H1 (cell line): Measurements from ENCODE around the gene GPR180. TPM values are rescaled to one million over a fixed set of nuclear protein-coding genes. Genes with fewer than 3 reads are reported as not detected.

Source experiments
- CTCF ChIA-PET: fragments of 300-600 bp; sonication (Branson Sonifier 250); formaldehyde crosslinking; loops from one replicate; lab custom pipeline; 2021; ENCODE audit not compliant: partially characterized antibody; lab: Charles Lee
- POLR2A ChIA-PET: fragments of 300-600 bp; sonication (Branson Sonifier 250); formaldehyde crosslinking; loops from one replicate; lab custom pipeline; 2021; ENCODE audit warnings: inconsistent platforms; ENCODE audit not compliant: partially characterized antibody; lab: Charles Lee
- DNase-seq, 2 experiments: peaks; one replicate each; pipeline versions ENCODE4 v3.0.0 to v3.0.0-alpha.2; 2010 to 2022; ENCODE audit warnings: low spot score in 2 of 2, low read depth in 1 of 2, mixed read lengths in 1 of 2
- FAIRE-seq: peaks from 2 replicates; lab custom pipeline; 2011; peaks lifted over from hg19 to GRCh38; lab: Jason Lieb, UNC
- H2AFZ ChIP-seq: 2 replicates; pipeline ENCODE4 v1.8.1; 2012; ENCODE audit warnings: low read length, inconsistent platforms
- H2AK5ac ChIP-seq: 2 replicates; pipeline ENCODE4 v1.6.1; 2013; ENCODE audit warnings: low read depth, low read length
- H2BK120ac ChIP-seq: replicated peaks from 2 replicates; pipeline ENCODE3; 2013; ENCODE audit warnings: low read depth, low read length, inconsistent platforms
- H2BK12ac ChIP-seq: 2 replicates; pipeline ENCODE4 v1.6.1; 2013; ENCODE audit warnings: low read depth, low read length
- H2BK15ac ChIP-seq: 2 replicates; pipeline ENCODE4 v1.6.1; 2013; ENCODE audit warnings: low read length
- H2BK20ac ChIP-seq: 2 replicates; pipeline ENCODE4 v1.6.1; 2013; ENCODE audit warnings: low read length
- H2BK5ac ChIP-seq: 2 replicates; pipeline ENCODE4 v1.6.1; 2013; ENCODE audit warnings: low read depth, low read length
- H3K14ac ChIP-seq: 2 replicates; pipeline ENCODE4 v1.6.1; 2013; ENCODE audit warnings: inconsistent platforms; ENCODE audit not compliant: insufficient read length
- H3K18ac ChIP-seq: 2 replicates; pipeline ENCODE4 v1.6.1; 2013; ENCODE audit warnings: low read length; ENCODE audit errors: extremely low read depth
- H3K23ac ChIP-seq: 2 replicates; pipeline ENCODE4 v1.6.1; 2013; ENCODE audit warnings: inconsistent platforms; ENCODE audit not compliant: insufficient read length
- H3K23me2 ChIP-seq: 2 replicates; pipeline ENCODE4 v1.6.1; 2013; ENCODE audit warnings: low read depth, low read length
- H3K27ac ChIP-seq: 2 replicates; pipeline ENCODE4 v1.6.1; 2011; ENCODE audit warnings: low read depth, low read length, inconsistent platforms
- H3K27me3 ChIP-seq, 4 experiments: replicated peaks in 1 of 4; 1 replicate in 1 of 4; 2 replicates in 3 of 4; pipeline versions ENCODE4 v1.6.1 to v1.8.1; 2011 to 2013; ENCODE audit warnings: low read length in 3 of 4, mild to moderate bottlenecking in 3 of 4, inconsistent platforms in 2 of 4, mixed read lengths in 2 of 4, moderate library complexity in 1 of 4; ENCODE audit not compliant: control insufficient read depth in 3 of 4, insufficient read depth in 3 of 4; ENCODE audit errors: extremely low read depth in 1 of 4
- H3K36me3 ChIP-seq, 4 experiments: 2 replicates each; pipeline versions ENCODE4 v1.6.1 to v1.8.1; 2011 to 2013; ENCODE audit warnings: mild to moderate bottlenecking in 4 of 4, low read length in 3 of 4, moderate library complexity in 2 of 4, control low read depth in 1 of 4, inconsistent platforms in 1 of 4; ENCODE audit not compliant: insufficient read depth in 4 of 4, control insufficient read depth in 2 of 4
- H3K4ac ChIP-seq: replicated peaks from 2 replicates; pipeline ENCODE3; 2013; ENCODE audit warnings: low read length, low read depth, mixed read lengths, inconsistent platforms; ENCODE audit not compliant: insufficient read length
- H3K4me1 ChIP-seq, 4 experiments: replicated peaks in 1 of 4; 1 replicate in 1 of 4; 2 replicates in 3 of 4; pipeline versions ENCODE4 v1.6.1 to v1.8.1; 2011 to 2013; ENCODE audit warnings: low read length in 3 of 4, inconsistent platforms in 2 of 4, mixed read lengths in 1 of 4; ENCODE audit not compliant: insufficient read depth in 4 of 4, control insufficient read depth in 3 of 4
- H3K4me2 ChIP-seq, 2 experiments: 2 replicates each; pipeline versions ENCODE4 v1.6.1 to v1.8.1; 2011 to 2013; ENCODE audit warnings: low read depth in 2 of 2, low read length in 2 of 2, control low read depth in 1 of 2, inconsistent platforms in 1 of 2, mild to moderate bottlenecking in 1 of 2; ENCODE audit not compliant: insufficient read depth in 1 of 2
- H3K4me3 ChIP-seq, 4 experiments: fragments of 200-600, 300-600 bp in 1 of 4; sonication (generic), shearing (Covaris generic), sonication (Bioruptor Twin) in 1 of 4; 2 replicates each; pipeline versions ENCODE4 v1.5.1 to v1.8.1; 2011 to 2016; ENCODE audit warnings: low read length in 4 of 4, low read depth in 3 of 4, control low read depth in 2 of 4, inconsistent platforms in 2 of 4, mild to moderate bottlenecking in 2 of 4, mixed read lengths in 1 of 4, moderate library complexity in 1 of 4; ENCODE audit not compliant: insufficient read depth in 2 of 4; ENCODE audit errors: extremely low read depth in 1 of 4
- H3K56ac ChIP-seq: replicated peaks from 2 replicates; pipeline ENCODE3; 2013; ENCODE audit warnings: low read depth, mild to moderate bottlenecking, mixed read lengths, low read length, inconsistent platforms; ENCODE audit not compliant: insufficient read length
- H3K79me1 ChIP-seq: 2 replicates; pipeline ENCODE4 v1.6.1; 2013; ENCODE audit warnings: low read depth, low read length, control low read depth
- H3K79me2 ChIP-seq, 2 experiments: 2 replicates each; pipeline versions ENCODE4 v1.6.1 to v1.8.1; 2012 to 2013; ENCODE audit warnings: low read length in 2 of 2, mild to moderate bottlenecking in 2 of 2, inconsistent platforms in 1 of 2; ENCODE audit not compliant: insufficient read depth in 2 of 2, control insufficient read depth in 1 of 2
- H3K9ac ChIP-seq, 4 experiments: replicated peaks in 1 of 4; 1 replicate in 1 of 4; 2 replicates in 3 of 4; pipeline versions ENCODE4 v1.6.1 to v1.8.1; 2011 to 2013; ENCODE audit warnings: low read depth in 3 of 4, low read length in 3 of 4, control low read depth in 2 of 4, mild to moderate bottlenecking in 2 of 4, moderate library complexity in 2 of 4, inconsistent platforms in 1 of 4; ENCODE audit errors: extremely low read depth in 1 of 4
- H3K9me3 ChIP-seq, 2 experiments: 2 replicates each; pipeline versions ENCODE4 v1.6.1 to v1.8.1; 2012 to 2013; ENCODE audit warnings: mild to moderate bottlenecking in 2 of 2, moderate library complexity in 2 of 2, control low read depth in 1 of 2, inconsistent platforms in 1 of 2, low read depth in 1 of 2, low read length in 1 of 2, mixed read lengths in 1 of 2; ENCODE audit not compliant: insufficient read depth in 2 of 2
- H4K20me1 ChIP-seq, 2 experiments: replicated peaks in 1 of 2; 2 replicates each; pipeline versions ENCODE3 to v1.8.1; 2011 to 2013; ENCODE audit warnings: inconsistent platforms in 2 of 2, low read length in 2 of 2, mild to moderate bottlenecking in 1 of 2; ENCODE audit not compliant: insufficient read depth in 2 of 2, control insufficient read depth in 1 of 2
- H4K5ac ChIP-seq: 2 replicates; pipeline ENCODE4 v1.6.1; 2013; ENCODE audit warnings: low read length, low read depth, mixed read lengths, inconsistent platforms; ENCODE audit not compliant: insufficient read length
- H4K8ac ChIP-seq: 2 replicates; pipeline ENCODE4 v1.8.0; 2013; ENCODE audit warnings: mild to moderate bottlenecking, moderate library complexity, low read length, inconsistent platforms; ENCODE audit not compliant: insufficient read depth; ENCODE audit errors: extremely low read depth
- H4K91ac ChIP-seq: replicated peaks from 2 replicates; pipeline ENCODE3; 2013; ENCODE audit warnings: low read length, mixed read lengths, inconsistent platforms; ENCODE audit not compliant: insufficient read length
- BCL11A ChIP-seq, 2 experiments: IDR thresholded peaks; one replicate each; pipeline ENCODE4 v1.6.1; 2011; ENCODE audit warnings: low read depth in 2 of 2, low read length in 2 of 2, mild to moderate bottlenecking in 2 of 2
- CBX5 ChIP-seq: fragments of 300-800, 300-1000 bp; sonication (generic); IDR thresholded peaks from 2 replicates; pipeline ENCODE4 v1.7.1; 2016; ENCODE audit warnings: antibody characterized with exemption, low read length, low read depth
- SP1 ChIP-seq: IDR thresholded peaks from 2 replicates; pipeline ENCODE4 v1.6.1; 2011; ENCODE audit warnings: low read depth, low read length
- WGBS, 2 experiments: shearing (Covaris generic) in 1 of 2; methylation state at CpG; one replicate each; pipeline versions ENCODE4 v1.1.6 to v1.1.7; 2013 to 2015; ENCODE audit warnings: low lambda C conversion rate in 2 of 2, mixed read lengths in 2 of 2, inconsistent platforms in 1 of 2, low coverage in 1 of 2, missing lambda C conversion rate in 1 of 2; ENCODE audit not compliant: insufficient replicate concordance in 2 of 2, insufficient coverage in 1 of 2, insufficient read length in 1 of 2; ENCODE audit errors: extremely low coverage in 1 of 2, missing lambda C conversion rate in 1 of 2; 5-methylcytosine and 5-hydroxymethylcytosine counted together
- polyA plus RNA-seq, 7 experiments: library from polyadenylated mRNA; depleted of rRNA in 3 of 7; stranded (reverse) in 5 of 7; unstranded in 2 of 7; fragments of >200 nt in 5 of 7; fragments of 200-250 nt in 2 of 7; gene quantifications; 1 replicate in 5 of 7; 2 replicates in 1 of 7; 4 replicates in 1 of 7; pipeline versions ENCODE4 v1.2.1 to v1.2.3, GENCODE V29; 2011 to 2013; ENCODE audit warnings: missing spikeins in 2 of 7, mixed read lengths in 2 of 7
- total RNA-seq: library from RNA; stranded (reverse); fragmentation: NEBNext Ultra II Directional; extraction: Animal tissue kit (Norgen Biotek cat#: 25700); gene quantifications from 2 replicates; pipeline ENCODE4 v1.2.1, GENCODE V29; 2021

Gene GPR180
- total and polyA plus RNA-seq, 2 of the 8 experiments (the other 6 are each of a cell fraction or from before 2014, with no cell fraction given) = 1.8 to 4.8 TPM

GRCh38 chr13:94656766-94657165, 55.1 kb downstream of the GPR180 start:
- Histone ChIP-seq H3K79me2 (no peaks in the 10 kb centered on the region), H3K14ac (no peak overlapping the region), H3K4ac (no peak overlapping the region), H2AFZ (no peak overlapping the region), H4K8ac (no peak overlapping the region), H3K27me3 (no peaks in the 10 kb centered on the region), H4K91ac (no peak overlapping the region), H3K9ac (no peak overlapping the region), H3K4me2 (0 out of 4 replicates have a peak overlapping the region, but pooled peaks of 1 of the 2 experiments have one; percentile 8), H2AK5ac (no peak overlapping the region), H2BK20ac (no peak overlapping the region), H3K23me2 (no peaks in the 10 kb centered on the region), H3K4me1 (peaks cover 0 to 7% (median 5%) of the 10 kb centered on the region in 4 experiments; a peak in 4 of 7 replicates), H3K79me1 (no peaks in the 10 kb centered on the region), H2BK12ac (no peak overlapping the region), H3K27ac (no peak overlapping the region), H2BK120ac (no peak overlapping the region), H3K36me3 (no peaks in the 10 kb centered on the region), H2BK5ac (no peak overlapping the region), H2BK15ac (no peak overlapping the region), H3K9me3 (no peaks in the 10 kb centered on the region), H4K20me1 (no peaks in the 10 kb centered on the region), H3K4me3 (no peak overlapping the region), H3K56ac (no peak overlapping the region), H3K23ac (no peak overlapping the region), H3K18ac (no peak overlapping the region), H4K5ac (no peak overlapping the region)
- POLR2A ChIA-PET = no interaction called here
- CTCF ChIA-PET = interaction anchor here (1.4 to 1.5 kb wide), 2 partner anchors 11 to 39 kb away, joined by 3 read pairs; no protein-coding TSS in a partner anchor
- no peak for DNase-seq
- no peak for FAIRE-seq
- TF ChIP-seq CBX5 (no peak), SP1 (no peak), BCL11A (IDR thresholded peaks at IDR 0.05; ENCODE audit: low read depth in 2 of 2, low read length in 2 of 2) (no peak)
- 100% methylated on average over 1 of the region's 1 CpG; no CpG with 5 or more reads in 1 of the 2 experiments for WGBS, 2 experiments
